GM21447 (cell line): ENCODE data around the gene DCAF8L1.
"Not testable (repeated sequence)": the region's sequence is repeated elsewhere in the genome, so short reads cannot be mapped to it uniquely, and the experiment has no call there.

ENCODE experiments used
- ATAC-seq: cut with Tn5 transposase; IDR thresholded peaks from one replicate; pipeline ENCODE4 v1.9.1; 2021; ENCODE audit not compliant: unreplicated experiment

The DCAF8L1 gene

DNA sequence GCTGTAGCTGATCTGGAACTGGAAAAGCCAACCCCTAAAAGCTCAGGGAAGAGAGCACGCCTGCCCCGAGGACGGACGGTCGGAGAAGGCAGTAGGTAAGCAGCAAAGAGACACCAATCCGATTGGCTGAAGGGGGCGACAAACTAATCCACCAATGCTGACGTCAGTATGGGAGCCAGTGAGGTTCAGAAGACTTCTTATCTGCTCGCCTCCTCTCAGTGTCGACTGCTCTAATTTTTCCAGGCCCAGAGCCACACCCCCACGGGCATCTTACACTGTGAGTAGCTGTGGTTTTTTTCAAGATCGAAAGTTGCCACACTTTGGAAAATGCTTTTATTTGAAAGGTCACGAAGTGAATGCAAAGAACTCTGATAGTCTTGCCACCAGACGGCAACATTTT, at the start of gene DCAF8L1:
DCAF8L1 (minus strand) TSS at position 101 of the 400 bp plus-strand sequence. CDS start 115 bp downstream, outside the sequence.
- ATAC-seq: no peak

GRCh38 chrX:28022371-28022770, 41.1 kb upstream of the DCAF8L1 start:
- no peak for ATAC-seq

GRCh38 chrX:28016823-28017222, 35.6 kb upstream of the DCAF8L1 start:
- no peak for ATAC-seq

- no peak for ATAC-seq
Observed at GRCh38 chrX:28015993-28016392, 34.7 kb upstream of the DCAF8L1 start.

- ATAC-seq: no peak
Observed at GRCh38 chrX:28010875-28011274, 29.6 kb upstream of the DCAF8L1 start.

DNA sequence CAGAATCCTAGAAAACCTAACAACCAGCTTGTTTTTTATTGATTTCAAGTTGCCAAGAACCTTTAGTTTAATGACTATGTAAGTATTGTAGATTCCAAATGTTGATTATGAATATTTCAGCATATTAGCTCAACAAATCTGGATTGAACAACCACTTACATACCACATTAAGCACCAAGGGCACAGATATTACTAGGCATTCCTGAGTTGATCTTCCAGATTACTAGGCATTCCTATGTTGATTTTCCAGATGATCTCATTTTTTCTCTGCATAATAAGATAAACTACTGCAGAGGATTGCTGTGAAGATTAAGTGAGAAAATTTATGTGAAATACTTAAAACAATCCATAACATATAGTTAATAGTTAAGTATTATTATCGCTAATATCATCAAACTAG, 17.4 kb upstream of the DCAF8L1 start:
- no peak for ATAC-seq

DNA sequence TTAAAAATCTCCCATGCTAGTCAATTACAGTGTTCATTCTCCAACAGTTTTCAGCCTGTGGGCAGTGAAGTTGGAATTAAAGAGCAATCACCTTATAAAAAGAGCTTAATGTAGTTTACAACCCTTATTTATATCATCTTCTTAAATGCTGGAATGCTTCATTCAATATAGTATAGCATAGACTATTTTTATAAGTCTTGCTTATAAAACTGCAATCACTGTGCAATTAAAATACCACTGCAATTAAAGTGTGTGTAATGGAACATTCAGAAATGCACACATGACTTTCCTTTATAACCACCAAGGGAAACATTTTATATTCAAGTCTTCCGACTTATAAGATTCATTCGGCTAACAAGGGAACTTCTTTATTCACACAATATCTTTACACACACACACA, 16.4 kb upstream of the DCAF8L1 start:
- no peak for ATAC-seq

DNA sequence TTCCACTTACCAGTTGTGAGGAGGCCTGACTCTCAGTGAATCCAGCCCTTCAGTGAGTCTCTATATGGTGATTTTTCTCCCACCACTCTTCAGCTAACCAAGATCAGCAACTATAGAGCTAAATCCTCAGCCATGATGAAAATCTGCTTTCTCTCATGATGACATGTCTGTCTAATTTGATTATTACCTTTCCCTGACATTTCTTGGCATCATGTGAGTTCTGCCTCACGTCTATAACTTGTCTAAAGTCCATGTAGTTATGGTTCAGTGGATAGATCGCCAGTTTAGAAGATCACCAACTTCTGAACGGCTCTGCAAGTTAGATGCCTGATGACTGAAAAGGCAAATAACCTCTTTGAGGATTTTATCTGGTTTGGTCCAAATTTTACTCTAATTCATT, 14.9 kb upstream of the DCAF8L1 start:
- ATAC-seq: no peak

DNA sequence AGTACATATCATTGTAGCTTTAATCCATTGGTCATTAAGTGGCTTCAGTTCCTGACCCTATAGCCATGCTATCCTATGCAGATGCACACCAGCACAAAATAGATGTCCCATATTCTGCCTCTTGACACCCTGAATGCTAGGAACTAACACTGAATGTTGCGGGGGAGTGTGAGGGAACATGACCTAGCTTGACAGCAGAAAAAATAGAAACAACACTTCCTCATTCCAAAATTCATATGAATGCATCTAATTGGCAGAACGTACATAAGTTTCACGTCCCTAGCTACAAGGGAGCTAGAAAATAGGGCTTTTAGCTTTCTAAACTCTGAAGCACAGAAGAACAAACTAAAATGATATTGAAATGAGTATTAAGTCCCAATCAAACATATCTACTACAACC, 14.4 kb upstream of the DCAF8L1 start:
- ATAC-seq: no peak

DNA sequence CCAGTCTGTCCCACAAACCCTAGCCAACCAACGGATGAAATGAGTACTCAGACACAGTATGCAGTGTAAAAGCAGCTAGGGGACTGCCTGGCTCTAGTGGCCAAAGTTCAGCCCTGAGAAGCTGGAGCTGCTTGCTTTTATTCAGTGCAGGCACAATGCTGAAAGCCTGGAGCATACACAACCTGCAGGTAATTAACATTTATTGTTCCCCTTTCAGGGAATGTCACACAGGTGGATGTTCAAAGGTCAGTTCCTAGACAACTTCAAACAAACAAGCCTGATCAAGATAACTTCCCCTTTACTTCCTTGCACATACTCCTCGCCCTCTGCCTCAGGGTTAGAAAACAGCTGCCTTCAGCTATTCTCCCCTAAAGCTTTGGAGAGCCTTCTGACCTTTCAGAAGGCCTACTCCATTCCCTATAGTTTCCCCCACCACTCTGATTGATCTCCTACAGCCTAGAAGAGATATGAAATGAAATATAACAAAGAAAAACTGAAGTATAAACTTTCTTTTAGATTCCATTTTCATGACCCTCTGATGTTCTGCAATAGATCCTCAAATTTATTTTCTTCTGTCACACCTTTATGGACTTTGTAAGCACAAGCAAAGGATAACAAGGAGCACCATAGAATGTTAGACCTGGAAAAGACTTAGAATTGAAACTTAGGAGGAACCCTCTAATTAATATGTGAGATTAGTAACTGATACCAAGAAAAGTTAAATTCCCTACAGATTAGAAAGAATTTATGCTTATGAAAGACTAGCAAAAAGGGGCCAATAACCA, 6.8 kb upstream of the DCAF8L1 start:
- no peak for ATAC-seq

GRCh38 chrX:27976934-27977333, 4.3 kb downstream of the DCAF8L1 start:
- not testable (repeated sequence) for ATAC-seq

DNA sequence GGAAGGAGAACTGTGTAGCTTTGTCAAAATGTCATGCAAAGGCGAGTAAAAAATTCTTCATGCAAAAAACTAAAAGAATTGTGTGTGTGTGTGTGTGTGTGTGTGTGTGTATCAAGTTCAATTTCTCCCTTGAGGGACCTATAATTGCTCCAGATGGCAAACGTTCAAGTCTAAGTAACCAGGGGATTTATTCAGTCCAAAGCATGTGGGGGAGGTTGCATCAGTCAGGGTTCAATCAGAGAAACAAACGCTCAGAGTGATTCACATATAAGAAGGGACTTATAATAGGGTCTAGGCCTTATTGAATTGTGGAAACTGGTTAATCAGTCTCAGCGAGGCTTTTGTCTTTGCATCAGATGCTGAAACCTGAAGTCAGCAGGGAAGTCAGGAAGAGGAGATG, 5.0 kb downstream of the DCAF8L1 start:
- ATAC-seq: no peak

GRCh38 chrX:27968878-27969277, 12.4 kb downstream of the DCAF8L1 start:
- no peak for ATAC-seq

DNA sequence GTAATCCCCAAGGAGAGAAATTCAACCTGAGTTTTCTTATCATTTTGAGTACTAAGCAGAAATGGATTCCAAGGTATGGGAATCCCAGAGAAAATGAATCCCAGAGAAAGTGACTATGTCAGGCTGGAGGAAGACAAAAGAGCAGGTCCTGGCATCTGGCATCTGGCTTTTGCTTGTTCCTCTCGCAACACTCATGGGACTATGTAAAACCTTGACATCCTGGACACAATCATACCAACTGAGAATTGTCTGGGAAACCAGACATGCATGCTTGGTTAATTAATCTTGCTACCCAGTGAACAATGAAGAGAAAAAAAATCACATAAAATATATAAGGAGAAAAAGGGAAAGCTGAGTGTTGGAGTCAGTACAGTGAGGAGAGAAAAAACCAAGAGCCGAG, 12.9 kb downstream of the DCAF8L1 start:
- no peak for ATAC-seq

- ATAC-seq: no peak
Observed at GRCh38 chrX:27966955-27967354, 14.3 kb downstream of the DCAF8L1 start.

GRCh38 chrX:27966492-27966891, 14.8 kb downstream of the DCAF8L1 start:
- no peak for ATAC-seq

DNA sequence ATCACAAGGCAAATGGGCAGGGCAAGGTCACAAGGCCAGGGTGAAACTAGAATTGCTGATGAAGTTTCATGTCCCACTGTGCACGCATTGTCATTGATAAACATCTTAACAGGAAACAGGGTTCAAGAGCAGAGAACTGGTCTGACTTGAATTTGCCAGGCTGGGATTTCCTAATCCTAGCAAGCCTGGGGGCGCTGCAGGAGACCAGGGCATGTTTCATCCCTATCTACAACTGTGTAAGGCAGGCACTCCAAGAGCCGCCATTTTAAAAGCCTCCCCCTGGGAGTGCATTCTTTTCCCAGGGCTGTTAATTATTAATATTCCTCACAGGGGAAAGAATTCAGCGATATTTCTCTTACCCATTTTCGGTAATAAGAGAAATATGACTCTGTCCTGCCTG, 15.9 kb downstream of the DCAF8L1 start:
- ATAC-seq: not testable (repeated sequence)

DNA sequence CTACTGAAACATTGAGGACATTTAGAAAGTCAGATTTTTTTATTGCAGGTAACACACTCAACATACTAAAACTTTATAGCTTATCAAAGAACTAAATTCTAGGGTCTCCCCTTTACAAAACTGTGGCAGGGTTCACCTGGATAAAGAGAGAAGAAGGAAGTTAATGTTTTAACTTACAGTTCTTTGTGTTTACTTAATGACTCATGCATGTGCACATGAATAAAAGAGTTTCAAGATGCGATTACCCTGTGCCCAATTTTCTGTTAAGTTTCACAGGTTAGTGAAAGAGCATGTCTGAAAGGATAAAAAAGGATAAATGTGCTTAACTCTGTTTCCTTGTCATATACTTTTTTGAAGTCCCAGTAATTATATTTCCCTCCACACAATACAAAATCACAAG, 16.8 kb downstream of the DCAF8L1 start:
- ATAC-seq: no peak

- ATAC-seq: not testable (repeated sequence)
Observed at GRCh38 chrX:27960410-27960809, 20.8 kb downstream of the DCAF8L1 start.

- no peak for ATAC-seq
Observed at GRCh38 chrX:27953171-27953570, 28.1 kb downstream of the DCAF8L1 start.

GRCh38 chrX:27933361-27933760, 47.9 kb downstream of the DCAF8L1 start:
- no peak for ATAC-seq
